HepG2 (cell line): ENCODE measurements around the gene FBLN5.

ENCODE experiments used
- ATF4 ChIP-seq, 2 experiments: fragments of 450-650 bp in 1 of 2; sonication (generic) in 1 of 2; formaldehyde crosslinking; IDR thresholded peaks; 2 replicates each; pipeline versions ENCODE4 v1.5.0 to v1.8.0; 2020 to 2022; ENCODE audit warnings: mild to moderate bottlenecking in 1 of 2, missing genetic modification reagents in 1 of 2
- CERS6 ChIP-seq: sonication (generic); formaldehyde crosslinking; IDR thresholded peaks from 2 replicates; pipeline ENCODE4 v1.5.0; 2020; ENCODE audit warnings: missing genetic modification reagents
- CHD2 ChIP-seq: IDR thresholded peaks from 2 replicates; pipeline ENCODE4 v1.6.1; 2011; ENCODE audit warnings: low read depth, low read length, improper control_type of control experiment
- CTCF ChIP-seq: sonication (generic); formaldehyde crosslinking; IDR thresholded peaks from 2 replicates; pipeline ENCODE4 v1.5.0; 2020; ENCODE audit warnings: mild to moderate bottlenecking, missing genetic modification reagents, moderate library complexity
- KDM2A ChIP-seq: sonication (generic); formaldehyde crosslinking; IDR thresholded peaks from 2 replicates; pipeline ENCODE4 v1.4.0; 2020; ENCODE audit warnings: low read depth, missing genetic modification reagents, borderline replicate concordance
- MLX ChIP-seq: IDR thresholded peaks from 2 replicates; pipeline ENCODE4 v1.6.1; 2016
- MTF2 ChIP-seq: sonication (generic); formaldehyde crosslinking; IDR thresholded peaks from 2 replicates; pipeline ENCODE4 v1.5.0; 2020; ENCODE audit warnings: missing genetic modification reagents, borderline replicate concordance
- NFRKB ChIP-seq: fragments of 450-650 bp; IDR thresholded peaks from 2 replicates; pipeline ENCODE4 v1.6.1; 2017
- POLR2A ChIP-seq, 2 experiments: IDR thresholded peaks; 2 replicates each; pipeline ENCODE4 v1.6.1; 2011; ENCODE audit warnings: low read depth in 2 of 2, low read length in 2 of 2, mild to moderate bottlenecking in 1 of 2, moderate library complexity in 1 of 2; ENCODE audit not compliant: insufficient read depth in 1 of 2
- ZBTB33 ChIP-seq: sonication (generic); formaldehyde crosslinking; IDR thresholded peaks from 2 replicates; pipeline ENCODE4 v1.4.0; 2020; ENCODE audit warnings: missing genetic modification reagents
- ZBTB49 ChIP-seq: sonication (generic); formaldehyde crosslinking; IDR thresholded peaks from 2 replicates; pipeline ENCODE4 v1.4.0; 2020; ENCODE audit warnings: missing genetic modification reagents, borderline replicate concordance
- ZNF557 ChIP-seq: sonication (generic); formaldehyde crosslinking; IDR thresholded peaks from 2 replicates; pipeline ENCODE4 v1.4.0; 2020; ENCODE audit warnings: missing genetic modification reagents

- TF ChIP-seq MLX (CRISPR knock-in tag) (no peak), NFRKB (no peak), POLR2A (IDR thresholded peaks at IDR 0.05; ENCODE audit: insufficient read depth in 1 of 2, low read depth in 2 of 2, low read length in 2 of 2) (no peak), CTCF (no peak), ZNF557 (CRISPR knock-in tag) (no peak), CHD2 (no peak), ZBTB33 (CRISPR knock-in tag) (no peak), ATF4 (CRISPR knock-in tag; IDR thresholded peaks at IDR 0.05) (no peak), MTF2 (CRISPR knock-in tag) (no peak), ZBTB49 (no peak), KDM2A (CRISPR knock-in tag) (no peak), CERS6 (CRISPR knock-in tag) (no peak)
Measured at GRCh38 chr14:91920526-91920925, 27.0 kb downstream of the FBLN5 start.
